GM12878 (cell line): ENCODE results near the gene ARHGAP26. TPM values are rescaled to one million over a fixed set of nuclear protein-coding genes. Genes with fewer than 3 reads are reported as not detected.

ENCODE experiments used
- ATAC-seq: fragments of 200-7000 bp; cut with Tn5 transposase; 3 replicates; pipeline ENCODE4 v1.9.1; 2020; ENCODE audit warnings: mild to moderate bottlenecking, moderate library complexity
- BruUV-seq: library from RNA; stranded (reverse); fragments of 400-500 nt; replicated peaks from 2 replicates; lab custom pipeline; 2021; lab: Mats Ljungman, UMichigan
- CTCF ChIA-PET: fragments of 300-600 bp; sonication (Branson Sonifier 250); formaldehyde crosslinking; extraction: SDS; loops from one replicate; lab custom pipeline; 2021; ENCODE audit warnings: inconsistent platforms; lab: Yijun Ruan, JAX
- POLR2A ChIA-PET: fragments of 350-600 bp; formaldehyde crosslinking; extraction: SDS; loops from one replicate; lab custom pipeline; 2021; ENCODE audit warnings: inconsistent platforms; lab: Charles Lee
- RAD21 ChIA-PET: fragments of 300-600 bp; sonication (Branson Sonifier 250); formaldehyde crosslinking; loops from one replicate; lab custom pipeline; 2023; ENCODE audit warnings: antibody characterized with exemption; ENCODE audit not compliant: unreplicated experiment; lab: Charles Lee
- SMC1A ChIA-PET: fragments of 300-600 bp; sonication (Branson Sonifier 250); formaldehyde crosslinking; loops from one replicate; lab custom pipeline; 2023; ENCODE audit not compliant: unreplicated experiment, uncharacterized antibody; lab: Charles Lee
- DNase-seq: peaks from one replicate; pipeline ENCODE4 v3.0.0-alpha.2; 2011; ENCODE audit warnings: low read depth, low spot score
- FAIRE-seq: peaks from 3 replicates; lab custom pipeline; 2011; peaks lifted over from hg19 to GRCh38; lab: Jason Lieb, UNC
- H2AFZ ChIP-seq: 2 replicates; pipeline ENCODE4 v1.6.0; 2011; ENCODE audit warnings: low read depth, low read length, control low read depth; ENCODE audit not compliant: control insufficient read depth
- H3K27ac ChIP-seq: 2 replicates; pipeline ENCODE4 v1.5.1; 2011; ENCODE audit warnings: control low read depth; ENCODE audit not compliant: control insufficient read depth, insufficient read depth
- H3K27me3 ChIP-seq, 2 experiments: replicated peaks in 1 of 2; 2 replicates each; pipeline versions ENCODE4 v1.6.0 to v1.6.1; 2011; ENCODE audit warnings: low read length in 1 of 2; ENCODE audit not compliant: control insufficient read depth in 2 of 2, insufficient read depth in 2 of 2
- H3K36me3 ChIP-seq, 2 experiments: 2 replicates each; pipeline ENCODE4 v1.5.1; 2011; ENCODE audit warnings: low read length in 1 of 2; ENCODE audit not compliant: control insufficient read depth in 2 of 2, insufficient read depth in 2 of 2
- H3K4me1 ChIP-seq: 2 replicates; pipeline ENCODE4 v1.6.1; 2011; ENCODE audit warnings: mild to moderate bottlenecking, low read length, moderate library complexity, mixed read lengths; ENCODE audit not compliant: control insufficient read depth, insufficient read depth
- H3K4me2 ChIP-seq: 2 replicates; pipeline ENCODE4 v1.6.0; 2011; ENCODE audit warnings: control low read depth; ENCODE audit not compliant: control insufficient read depth, insufficient read depth
- H3K4me3 ChIP-seq: fragments of 200-600 bp; sonication (generic); 2 replicates; pipeline ENCODE4 v1.5.1; 2016
- H3K79me2 ChIP-seq: 2 replicates; pipeline ENCODE4 v1.6.0; 2011; ENCODE audit warnings: low read length; ENCODE audit not compliant: control insufficient read depth, insufficient read depth
- H3K9ac ChIP-seq: 2 replicates; pipeline ENCODE4 v1.8.0; 2011; ENCODE audit warnings: low read length, control low read depth, mixed read lengths; ENCODE audit not compliant: control insufficient read depth, insufficient read depth
- H3K9me3 ChIP-seq: replicated peaks from 3 replicates; pipeline ENCODE4 v1.5.1; 2011; ENCODE audit warnings: mild to moderate bottlenecking, low read length; ENCODE audit not compliant: control insufficient read depth, insufficient read depth
- H4K20me1 ChIP-seq: 2 replicates; pipeline ENCODE4 v1.6.0; 2011; ENCODE audit not compliant: control insufficient read depth, insufficient read depth
- ATF2 ChIP-seq: IDR thresholded peaks from 2 replicates; pipeline ENCODE4 v1.6.1; 2012; ENCODE audit warnings: low read length, inconsistent platforms
- BCL3 ChIP-seq: IDR thresholded peaks from 2 replicates; pipeline ENCODE4 v1.6.1; 2011; ENCODE audit warnings: borderline replicate concordance, low read depth, mild to moderate bottlenecking, moderate library complexity, low read length; ENCODE audit not compliant: insufficient read depth, poor library complexity, severe bottlenecking
- NFIC ChIP-seq: IDR thresholded peaks from 2 replicates; pipeline ENCODE4 v1.6.1; 2012; ENCODE audit warnings: low read depth, mild to moderate bottlenecking, inconsistent platforms, low read length, moderate library complexity
- POLR2AphosphoS5 ChIP-seq: IDR thresholded peaks from 2 replicates; pipeline ENCODE4 v1.6.1; 2011; ENCODE audit warnings: mild to moderate bottlenecking, low read length, inconsistent platforms
- SUPT20H ChIP-seq: IDR thresholded peaks from 2 replicates; pipeline ENCODE4 v1.6.1; 2011; ENCODE audit warnings: low read depth, mild to moderate bottlenecking, low read length, moderate library complexity, borderline replicate concordance; ENCODE audit not compliant: control insufficient read depth
- ZNF622 ChIP-seq: fragments of 450-650 bp; IDR thresholded peaks from 2 replicates; pipeline ENCODE4 v1.6.1; 2017; ENCODE audit warnings: mild to moderate bottlenecking, inconsistent platforms
- WGBS: methylation state at CpG from one replicate; pipeline ENCODE4 v1.1.6; 2016; ENCODE audit warnings: low lambda C conversion rate; ENCODE audit not compliant: insufficient replicate concordance, insufficient coverage; ENCODE audit errors: missing lambda C conversion rate; 5-methylcytosine and 5-hydroxymethylcytosine counted together
- in situ Hi-C: fragments of 300-500 bp; cut with MboI; formaldehyde crosslinking; loops from 9 replicates; pipeline ENCODE4 v1.14.3; 2018; ENCODE audit warnings: mixed read lengths
- intact Hi-C: fragments of 100-400 bp; cut with micrococcal nuclease; formaldehyde crosslinking; loops from one replicate; pipeline ENCODE4 v1.14.2; 2022; ENCODE audit not compliant: unreplicated experiment
- polyA plus RNA-seq, 11 experiments: library from polyadenylated mRNA; depleted of rRNA in 4 of 11; unstranded in 6 of 11; stranded (reverse) in 5 of 11; fragments of >200 nt; fragmentation: Nextera tagmentation in 4 of 11; fragmentation: Illumina TruSeq in 1 of 11; extraction: Ambion mirVana in 4 of 11; extraction: Trizol in 1 of 11; gene quantifications; 1 replicate in 1 of 11; 2 replicates in 10 of 11; pipeline versions ENCODE4 v1.2.1 to v1.2.3, GENCODE V29; 2011 to 2016; ENCODE audit warnings: inconsistent platforms in 2 of 11, missing spikeins in 2 of 11, low read depth in 1 of 11
- total RNA-seq, 4 experiments: library from RNA; depleted of rRNA in 3 of 4; stranded (reverse); fragments of >200 nt in 3 of 4; fragmentation: Illumina TruSeq in 1 of 4; extraction: Trizol in 1 of 4; gene quantifications; 2 replicates each; pipeline versions ENCODE4 v1.2.1 to v1.2.3, GENCODE V29; 2013 to 2021

Gene ARHGAP26
- total and polyA plus RNA-seq, 10 of the 15 experiments (the other 5 are each of a cell fraction or from before 2014, with no cell fraction given): 9.4 to 41.5 (median 19.3) TPM

GRCh38 chr5:143274952-143275351 lies 504.8 kb downstream of the ARHGAP26 start:
- H3K4me3 ChIP-seq: no peak overlapping the region
- no peaks in the 10 kb centered on the region for H3K27me3 ChIP-seq
- intact Hi-C loops: loop anchor here (5.0 kb wide), 1 partner anchor 43 kb away; no protein-coding TSS in a partner anchor
- no peaks in the 10 kb centered on the region for H3K4me1 ChIP-seq
- CTCF ChIA-PET: no interaction called here
- no peaks in the 10 kb centered on the region for H4K20me1 ChIP-seq
- H3K79me2 ChIP-seq: no peaks in the 10 kb centered on the region; the same call in 1 of the 2 replicates
- in situ Hi-C loops: no loop called here
- no peak for FAIRE-seq
- DNase-seq: no peak
- BruUV-seq: no TSS peak
- peaks cover 2% of the 10 kb centered on the region; the same call in 1 of the 3 replicates for H3K9me3 ChIP-seq
- H3K27ac ChIP-seq: no peak overlapping the region
- no peak overlapping the region for H3K4me2 ChIP-seq
- no peak overlapping the region for H2AFZ ChIP-seq
- ATAC-seq: no peak
- H3K36me3 ChIP-seq: peaks cover 3 to 14% of the 10 kb centered on the region in 2 experiments; a peak in 3 of 4 replicates
- no peak overlapping the region for H3K9ac ChIP-seq
- SMC1A ChIA-PET: interaction anchor here (3.8 kb wide), 1 partner anchor 12 kb away, joined by 17 read pairs; no protein-coding TSS in a partner anchor
- RAD21 ChIA-PET: interaction anchor here (0.8 kb wide), 1 partner anchor 7 kb away, joined by 4 read pairs; no protein-coding TSS in a partner anchor
- POLR2A ChIA-PET: no interaction called here
- 4% methylated on average over 1 of the region's 1 CpG for WGBS
- TF ChIP-seq NFIC (peak; percentile 3; the same call in 1 of the 2 replicates), SUPT20H (no peak)

- WGBS: 57% methylated on average over 6 of the region's 6 CpGs
- BruUV-seq: no TSS peak
Observed at GRCh38 chr5:143275512-143276363, 505.6 kb downstream of the ARHGAP26 start.

More at GRCh38 chr5:143275512-143276363, 505.6 kb downstream of the ARHGAP26 start:
- DNase-seq (no peak), ATAC-seq (no peak), FAIRE-seq (no peak)
- Histone ChIP-seq H3K4me1 (no peaks in the 10 kb centered on the region), H3K36me3 (peaks cover 3 to 14% of the 10 kb centered on the region in 2 experiments), H3K79me2 (peaks cover 1% of the 10 kb centered on the region), H3K4me3 (no peak overlapping the region), H2AFZ (no peak overlapping the region), H3K27ac (no peak overlapping the region), H3K27me3 (no peaks in the 10 kb centered on the region), H3K4me2 (no peak overlapping the region), H4K20me1 (no peaks in the 10 kb centered on the region), H3K9ac (no peak overlapping the region), H3K9me3 (no peaks in the 10 kb centered on the region)
- SMC1A ChIA-PET: interaction anchor here (0.9 to 8.9 kb wide), 2 partner anchors 16 to 117 kb away, joined by 3 to 83 read pairs; no protein-coding TSS in a partner anchor
- in situ Hi-C loops: no loop called here
- CTCF ChIA-PET: interaction anchor here (0.9 kb wide), 1 partner anchor 78 kb away, joined by 3 read pairs; no protein-coding TSS in a partner anchor
- POLR2A ChIA-PET: no interaction called here
- TF ChIP-seq ATF2 (no peak), BCL3 (peak; percentile 53), POLR2AphosphoS5 (peak; percentile 39; the same call in 1 of the 2 replicates), ZNF622 (no peak)
- TF ChIP-seq, all 136 proteins: peak for 2
- intact Hi-C loops: no loop called here
- RAD21 ChIA-PET: no interaction called here
